ENCODE measurements around the gene NCOA7.

NCOA7 gene

DNA sequence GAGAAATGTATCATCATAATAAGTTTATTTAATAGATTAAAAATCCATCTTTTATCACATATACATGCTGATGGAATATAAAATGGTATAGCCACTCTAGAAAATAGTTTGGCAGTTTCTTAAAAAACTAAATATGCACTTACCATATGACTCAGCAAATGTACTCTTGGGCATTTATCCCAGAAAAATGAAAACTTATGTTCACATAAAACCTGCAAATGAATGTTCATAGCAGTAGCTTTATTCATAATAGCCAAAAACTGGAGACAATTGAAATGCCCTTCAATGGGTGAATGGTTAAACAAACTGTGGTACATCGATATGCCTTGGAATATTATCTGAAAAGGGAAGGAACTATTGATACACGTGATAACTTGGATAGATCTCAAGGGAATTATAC lies 6.4 kb upstream of the NCOA7 start:
- H3K4me3 ChIP-seq (ENCODE audit: low read depth, low read length): no peak overlapping the region
- TF ChIP-seq, protein P1, sequence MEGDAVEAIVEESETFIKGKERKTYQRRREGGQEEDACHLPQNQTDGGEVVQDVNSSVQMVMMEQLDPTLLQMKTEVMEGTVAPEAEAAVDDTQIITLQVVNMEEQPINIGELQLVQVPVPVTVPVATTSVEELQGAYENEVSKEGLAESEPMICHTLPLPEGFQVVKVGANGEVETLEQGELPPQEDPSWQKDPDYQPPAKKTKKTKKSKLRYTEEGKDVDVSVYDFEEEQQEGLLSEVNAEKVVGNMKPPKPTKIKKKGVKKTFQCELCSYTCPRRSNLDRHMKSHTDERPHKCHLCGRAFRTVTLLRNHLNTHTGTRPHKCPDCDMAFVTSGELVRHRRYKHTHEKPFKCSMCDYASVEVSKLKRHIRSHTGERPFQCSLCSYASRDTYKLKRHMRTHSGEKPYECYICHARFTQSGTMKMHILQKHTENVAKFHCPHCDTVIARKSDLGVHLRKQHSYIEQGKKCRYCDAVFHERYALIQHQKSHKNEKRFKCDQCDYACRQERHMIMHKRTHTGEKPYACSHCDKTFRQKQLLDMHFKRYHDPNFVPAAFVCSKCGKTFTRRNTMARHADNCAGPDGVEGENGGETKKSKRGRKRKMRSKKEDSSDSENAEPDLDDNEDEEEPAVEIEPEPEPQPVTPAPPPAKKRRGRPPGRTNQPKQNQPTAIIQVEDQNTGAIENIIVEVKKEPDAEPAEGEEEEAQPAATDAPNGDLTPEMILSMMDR (conservative IDR thresholded peaks at IDR 0.05; ENCODE audit: low read depth, low read length): no peak
- peak; percentile 54 for DNase-seq (ENCODE audit: low read depth)

DNA sequence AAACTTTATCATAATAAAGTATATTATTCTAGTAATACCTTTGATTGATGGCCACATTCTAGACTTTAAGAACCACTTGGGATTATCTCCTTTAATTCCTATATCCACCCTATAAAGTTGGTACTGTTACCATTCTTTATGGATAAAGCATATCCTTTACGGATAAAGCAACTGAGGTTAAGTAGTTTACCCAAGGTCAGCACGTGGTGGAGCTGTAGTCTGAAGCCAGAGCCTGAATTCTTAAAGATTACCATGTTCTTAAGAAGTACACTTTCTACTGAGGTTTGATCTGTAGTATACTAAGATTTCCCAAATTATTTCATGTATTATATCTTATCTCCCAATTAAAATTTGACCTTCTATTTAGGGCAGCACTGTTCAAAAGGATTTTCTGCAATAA lies 3.0 kb upstream of the NCOA7 start:
- TF ChIP-seq, protein P1 (conservative IDR thresholded peaks at IDR 0.05; ENCODE audit: low read depth, low read length): peak; percentile 49

DNA sequence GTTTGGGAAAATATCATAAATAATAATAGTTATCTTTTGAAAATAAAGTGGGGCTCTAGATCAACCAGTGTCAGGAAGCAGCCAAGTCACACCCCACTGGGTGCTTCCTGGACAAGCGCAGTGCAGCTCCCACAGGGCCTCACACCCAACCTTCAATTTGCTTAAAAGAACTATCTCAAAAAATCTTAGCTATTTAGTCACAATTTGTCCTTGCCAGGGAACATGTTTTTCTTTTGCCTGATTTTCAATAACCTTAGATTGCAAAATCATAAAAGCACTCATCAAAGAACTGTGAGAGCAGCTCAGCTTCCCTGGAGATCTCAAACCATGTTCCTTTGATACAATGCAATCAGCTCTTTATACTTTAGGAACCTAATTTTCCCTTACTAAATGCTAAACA lies 1.6 kb upstream of the NCOA7 start:
- H3K4me3 ChIP-seq (ENCODE audit: low read depth, low read length): no peak overlapping the region
- TF ChIP-seq, protein P1 (conservative IDR thresholded peaks at IDR 0.05; ENCODE audit: low read depth, low read length): no peak
- DNase-seq (ENCODE audit: low read depth): peak; percentile 53

More for the DNA sequence above, 3.0 kb upstream of the NCOA7 start:
- DNase-seq (ENCODE audit: low read depth): peak; percentile 84
- H3K4me3 ChIP-seq (ENCODE audit: low read depth, low read length): no peak overlapping the region

DNA sequence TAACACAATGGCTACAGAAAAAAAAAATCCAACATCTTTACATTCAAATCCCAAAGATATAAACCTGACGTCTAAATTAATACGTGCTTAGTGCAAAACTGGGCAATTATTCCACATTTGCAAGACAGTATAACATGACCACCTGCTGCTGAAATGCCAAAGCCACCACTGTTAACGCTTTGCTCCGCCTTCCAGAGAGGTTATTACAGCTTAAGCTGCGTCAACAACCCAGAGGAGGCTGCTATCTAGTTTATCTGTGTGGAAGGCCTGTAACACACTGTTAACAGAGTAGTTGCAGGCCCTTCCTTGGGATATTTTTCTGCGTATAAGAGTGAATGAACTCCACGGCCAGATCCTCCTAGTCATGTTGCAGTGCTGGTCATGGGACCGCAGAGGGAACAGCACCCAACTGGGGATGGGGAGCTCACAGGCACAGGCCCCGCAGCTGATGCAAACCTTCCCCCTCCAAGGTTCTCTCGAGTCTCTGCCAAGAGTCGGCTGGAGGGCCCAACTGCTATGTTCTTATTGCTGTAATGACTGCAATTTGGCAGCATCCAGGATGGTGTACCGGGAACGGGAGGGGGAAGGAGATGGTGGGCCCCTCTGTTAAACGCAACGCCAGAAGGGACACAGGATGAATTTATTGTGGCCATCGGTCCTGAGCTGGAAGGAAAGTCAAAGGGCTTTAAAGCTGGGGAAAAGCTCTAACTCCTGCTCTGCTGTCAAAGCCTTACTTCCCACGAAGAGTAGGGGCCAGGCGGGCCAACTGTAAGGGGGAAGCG lies 993 bp upstream of the NCOA7 start:
- peak; percentile 74 for DNase-seq (ENCODE audit: low read depth)

DNA sequence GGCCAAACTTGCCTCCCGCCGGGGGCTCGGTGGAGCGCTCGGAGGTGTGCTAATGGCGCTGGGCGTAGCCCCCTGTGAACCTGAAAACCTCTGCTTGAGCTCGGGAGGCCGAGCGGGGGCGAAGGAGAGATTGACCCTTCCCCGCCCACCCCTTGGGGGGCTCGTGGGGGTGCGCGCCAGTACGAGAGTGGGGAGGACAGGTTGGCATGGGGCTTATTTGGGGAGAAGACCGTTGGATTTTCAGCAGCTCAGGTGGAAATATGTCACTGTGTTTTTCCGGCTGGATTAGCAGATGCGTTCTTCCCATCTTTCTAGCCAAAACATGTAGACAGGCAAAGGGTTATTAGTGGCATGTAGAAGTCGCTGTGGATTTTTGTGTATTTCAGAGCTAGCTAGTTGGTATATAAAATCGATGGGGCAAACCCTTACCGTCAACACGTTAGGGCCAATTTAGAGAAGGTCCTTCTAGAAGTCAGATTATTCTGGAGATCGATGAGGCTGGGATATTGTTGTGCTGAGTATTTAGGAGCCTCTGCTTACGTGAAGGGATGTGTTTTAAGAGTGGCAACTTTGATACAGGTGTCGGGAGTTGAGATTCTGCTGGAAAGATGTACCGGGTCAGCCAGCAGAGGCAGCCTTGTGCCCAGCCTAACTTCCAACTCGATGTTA lies 525 bp downstream of the NCOA7 start:
- DNase-seq (ENCODE audit: low read depth): peak; percentile 76
- TF ChIP-seq, protein P1 (conservative IDR thresholded peaks at IDR 0.05; ENCODE audit: low read depth, low read length): peak; percentile 81
- peak overlapping the region; percentile 80 for H3K4me3 ChIP-seq (ENCODE audit: low read depth, low read length)

More for the DNA sequence above, 993 bp upstream of the NCOA7 start:
- H3K4me3 ChIP-seq (ENCODE audit: low read depth, low read length): peak overlapping the region; percentile 80
- TF ChIP-seq, protein P1 (conservative IDR thresholded peaks at IDR 0.05; ENCODE audit: low read depth, low read length): no peak

DNA sequence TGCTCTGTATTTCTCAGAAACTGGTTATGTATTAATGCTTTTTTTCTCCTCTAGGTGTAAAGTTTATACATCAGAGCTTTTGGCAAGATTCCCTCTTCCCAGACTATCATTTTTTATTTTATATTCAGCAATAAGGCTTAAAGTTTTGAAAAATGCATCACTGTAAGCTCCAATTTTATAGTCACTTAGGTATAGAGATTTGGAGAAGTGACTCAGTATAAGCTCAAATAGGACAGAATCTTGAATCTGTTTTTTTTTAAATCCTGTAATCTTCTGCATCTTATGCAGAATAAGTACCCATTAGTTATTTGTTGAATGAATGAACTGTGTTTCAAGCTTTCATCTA lies 1.0 kb downstream of the NCOA7 start:
- peak overlapping the region; percentile 80 for H3K4me3 ChIP-seq (ENCODE audit: low read depth, low read length)
- no peak for DNase-seq (ENCODE audit: low read depth)
- TF ChIP-seq, protein P1 (conservative IDR thresholded peaks at IDR 0.05; ENCODE audit: low read depth, low read length): no peak
